ENCODE measurements around the gene ABHD2.

- TF ChIP-seq, protein P1, sequence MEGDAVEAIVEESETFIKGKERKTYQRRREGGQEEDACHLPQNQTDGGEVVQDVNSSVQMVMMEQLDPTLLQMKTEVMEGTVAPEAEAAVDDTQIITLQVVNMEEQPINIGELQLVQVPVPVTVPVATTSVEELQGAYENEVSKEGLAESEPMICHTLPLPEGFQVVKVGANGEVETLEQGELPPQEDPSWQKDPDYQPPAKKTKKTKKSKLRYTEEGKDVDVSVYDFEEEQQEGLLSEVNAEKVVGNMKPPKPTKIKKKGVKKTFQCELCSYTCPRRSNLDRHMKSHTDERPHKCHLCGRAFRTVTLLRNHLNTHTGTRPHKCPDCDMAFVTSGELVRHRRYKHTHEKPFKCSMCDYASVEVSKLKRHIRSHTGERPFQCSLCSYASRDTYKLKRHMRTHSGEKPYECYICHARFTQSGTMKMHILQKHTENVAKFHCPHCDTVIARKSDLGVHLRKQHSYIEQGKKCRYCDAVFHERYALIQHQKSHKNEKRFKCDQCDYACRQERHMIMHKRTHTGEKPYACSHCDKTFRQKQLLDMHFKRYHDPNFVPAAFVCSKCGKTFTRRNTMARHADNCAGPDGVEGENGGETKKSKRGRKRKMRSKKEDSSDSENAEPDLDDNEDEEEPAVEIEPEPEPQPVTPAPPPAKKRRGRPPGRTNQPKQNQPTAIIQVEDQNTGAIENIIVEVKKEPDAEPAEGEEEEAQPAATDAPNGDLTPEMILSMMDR (IDR thresholded peaks at IDR 0.05; ENCODE audit: low read depth, low read length) = no peak
- TF ChIP-seq EZH2phosphoT487 (IDR thresholded peaks at IDR 0.05; ENCODE audit: low read depth) = no peak
Observed at GRCh38 chr15:89205991-89206585, 117.8 kb downstream of the ABHD2 start.

All from OCI-LY3 (cell line).